ENCODE data around the gene SMG9. TPM values are rescaled to one million over a fixed set of nuclear protein-coding genes. Genes with fewer than 3 reads are reported as not detected.
A peak's percentile ranks its signal among the peaks of the same experiment; 100 is the strongest.

Gene SMG9
- total and polyA plus RNA-seq, 2 of the 13 experiments (the other 11 are each of a cell fraction or from before 2014, with no cell fraction given): 16.1 to 18.7 TPM

- Histone ChIP-seq H3K4me2 (ENCODE audit: low read depth, low read length) (no peak overlapping the region), H3K79me2 (ENCODE audit: insufficient read depth, low read length) (no peaks in the 10 kb centered on the region), H3K9me3 (ENCODE audit: low read length) (no peaks in the 10 kb centered on the region), H3K27me3 (ENCODE audit: control insufficient read depth in 1 of 2, insufficient read depth in 2 of 2, low read length in 2 of 2) (no peaks in the 10 kb centered on the region), H3K4me3 (replicated peaks in 1 of 3; ENCODE audit: insufficient read depth in 1 of 3, low read depth in 2 of 3, low read length in 3 of 3) (no peak overlapping the region), H3K4me1 (ENCODE audit: insufficient read depth, low read length) (no peaks in the 10 kb centered on the region), H4K20me1 (ENCODE audit: insufficient read depth, low read length) (no peaks in the 10 kb centered on the region), H2AFZ (ENCODE audit: low read length) (no peak overlapping the region), H3K27ac (ENCODE audit: extremely low read length, insufficient read depth, low read length) (no peak overlapping the region), H3K36me3 (replicated peaks in 1 of 2; ENCODE audit: control insufficient read depth in 1 of 2, insufficient read depth in 2 of 2, low read length in 2 of 2) (peaks cover 4 to 22% of the 10 kb centered on the region in 2 experiments; a peak in 4 of 5 replicates), H3K9ac (ENCODE audit: insufficient read depth, low read depth, low read length) (no peak overlapping the region)
- intact Hi-C loops (cut with micrococcal nuclease; ENCODE audit: unreplicated experiment): no loop called here
- WGBS (ENCODE audit: low lambda C conversion rate): 92% methylated on average over 3 of the region's 4 CpGs
- TF ChIP-seq KDM5A (IDR thresholded peaks at IDR 0.05; ENCODE audit: borderline replicate concordance, low read length): no peak
- TF ChIP-seq AGO2 (optimal IDR thresholded peaks at IDR 0.05; ENCODE audit: low read depth, low read length): peak; percentile 64
- no TSS peak for BruUV-seq (replicated peaks)
- no peak for ATAC-seq
- CTCF ChIA-PET (ENCODE audit: low intra/inter-chr PET ratio, low total read pairs): no interaction called here
- no peak for DNase-seq (ENCODE audit: low spot score)
- no peak for FAIRE-seq
- in situ Hi-C loops (cut with HindIII; ENCODE audit: extremely low pct_ligation_motif_present, low pct_unique_long_range_greater_than_20kb): no loop called here
- POLR2A ChIA-PET: no interaction called here
Observed at GRCh38 chr19:43727593-43727853, 27.2 kb downstream of the SMG9 start.

DNA sequence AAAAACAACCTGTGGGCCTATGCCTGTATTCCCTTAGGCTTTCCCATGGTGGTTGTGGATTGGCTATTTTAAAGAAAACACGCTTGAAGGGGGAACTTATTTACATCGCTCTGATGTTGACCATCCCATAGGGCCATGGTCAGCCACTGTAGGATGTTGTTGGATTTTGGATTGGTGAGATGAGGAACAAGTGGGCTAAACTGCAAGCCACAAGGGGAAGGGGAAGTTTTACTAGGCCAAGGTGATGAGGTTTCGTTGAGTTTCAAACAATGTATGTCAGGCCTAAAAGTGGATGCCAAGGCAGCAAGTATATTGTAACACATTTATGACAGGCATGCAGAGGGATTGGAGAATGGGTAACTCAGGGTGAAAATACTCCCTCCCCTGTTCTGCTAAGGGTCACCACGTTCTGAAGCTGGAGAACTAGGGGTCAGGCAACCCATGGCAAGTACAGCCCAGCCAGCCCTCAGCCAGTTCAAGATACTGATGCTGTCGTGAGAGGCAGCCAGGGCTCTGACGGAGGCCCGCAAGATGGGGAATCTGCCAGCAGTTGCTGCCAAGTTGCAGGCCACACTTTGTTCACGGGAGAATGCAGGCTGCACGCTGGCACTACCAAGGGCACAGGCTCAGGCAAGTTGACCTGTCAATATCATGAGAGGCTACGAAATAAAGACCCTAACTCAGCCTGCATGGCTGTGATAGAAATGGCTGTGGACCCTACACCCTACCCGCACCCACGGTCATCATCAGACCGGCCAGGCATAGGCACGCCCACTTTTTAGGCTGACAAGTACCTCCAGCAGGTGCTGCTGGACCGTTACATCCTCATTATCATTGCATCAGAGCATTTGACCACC lies 27.8 kb downstream of the SMG9 start:
- in situ Hi-C loops (cut with HindIII; ENCODE audit: extremely low pct_ligation_motif_present, low pct_unique_long_range_greater_than_20kb): no loop called here
- Histone ChIP-seq H3K4me3 (replicated peaks in 1 of 3; ENCODE audit: insufficient read depth in 1 of 3, low read depth in 2 of 3, low read length in 3 of 3) (no peak overlapping the region), H3K9ac (ENCODE audit: insufficient read depth, low read depth, low read length) (no peak overlapping the region), H3K36me3 (replicated peaks in 1 of 2; ENCODE audit: control insufficient read depth in 1 of 2, insufficient read depth in 2 of 2, low read length in 2 of 2) (peaks cover 4 to 16% of the 10 kb centered on the region in 2 experiments; a peak in 4 of 5 replicates), H3K4me1 (ENCODE audit: insufficient read depth, low read length) (no peaks in the 10 kb centered on the region), H3K9me3 (ENCODE audit: low read length) (no peaks in the 10 kb centered on the region), H3K4me2 (ENCODE audit: low read depth, low read length) (no peak overlapping the region), H3K27ac (ENCODE audit: extremely low read length, insufficient read depth, low read length) (no peak overlapping the region), H3K27me3 (ENCODE audit: control insufficient read depth in 1 of 2, insufficient read depth in 2 of 2, low read length in 2 of 2) (no peaks in the 10 kb centered on the region), H4K20me1 (ENCODE audit: insufficient read depth, low read length) (no peaks in the 10 kb centered on the region), H2AFZ (ENCODE audit: low read length) (no peak overlapping the region), H3K79me2 (ENCODE audit: insufficient read depth, low read length) (no peaks in the 10 kb centered on the region)
- POLR2A ChIA-PET: no interaction called here
- TF ChIP-seq POLR2G (IDR thresholded peaks at IDR 0.05; ENCODE audit: low read depth, low read length) (peak; percentile 52), FOXJ3 (CRISPR knock-in tag; IDR thresholded peaks at IDR 0.05; ENCODE audit: borderline replicate concordance) (no peak)
- no peak for ATAC-seq
- no peak for DNase-seq (ENCODE audit: low spot score)
- CTCF ChIA-PET (ENCODE audit: low intra/inter-chr PET ratio, low total read pairs): no interaction called here
- BruUV-seq (replicated peaks): no TSS peak
- intact Hi-C loops (cut with micrococcal nuclease; ENCODE audit: unreplicated experiment): no loop called here
- FAIRE-seq: no peak
- 86% methylated on average over 11 of the region's 15 CpGs for WGBS (ENCODE audit: low lambda C conversion rate)

Measured in HepG2 (cell line).